H9 (cell line): ENCODE data around the gene TMEM14B. TPM values are rescaled to one million over a fixed set of nuclear protein-coding genes. Genes with fewer than 3 reads are reported as not detected.

Experiments used
- DNase-seq: peaks from one replicate; pipeline ENCODE4 v3.0.0-alpha.2; 2017
- H2AFZ ChIP-seq: one replicate; pipeline ENCODE4 v1.6.1; 2013; ENCODE audit warnings: mild to moderate bottlenecking, low read length, control low read depth, moderate library complexity
- H2AK5ac ChIP-seq: 2 replicates; pipeline ENCODE4 v1.6.1; 2013; ENCODE audit warnings: low read length, control low read depth, mixed read lengths; ENCODE audit not compliant: insufficient read length
- H2BK120ac ChIP-seq: one replicate; pipeline ENCODE4 v1.6.1; 2013; ENCODE audit warnings: low read depth, mild to moderate bottlenecking, low read length, control low read depth, inconsistent platforms; ENCODE audit not compliant: poor library complexity, severe bottlenecking
- H2BK12ac ChIP-seq: 2 replicates; pipeline ENCODE4 v1.6.1; 2013; ENCODE audit warnings: low read length, control low read depth, mixed read lengths, low read depth; ENCODE audit not compliant: insufficient read length
- H2BK15ac ChIP-seq: 2 replicates; pipeline ENCODE4 v1.6.1; 2013; ENCODE audit warnings: low read depth, low read length, control low read depth
- H2BK20ac ChIP-seq: one replicate; pipeline ENCODE4 v1.6.1; 2013; ENCODE audit warnings: low read depth, mild to moderate bottlenecking, low read length, control low read depth, inconsistent platforms; ENCODE audit not compliant: poor library complexity, severe bottlenecking
- H2BK5ac ChIP-seq: 2 replicates; pipeline ENCODE4 v1.6.1; 2013; ENCODE audit warnings: low read length, control low read depth, mixed read lengths; ENCODE audit not compliant: insufficient read length
- H3K14ac ChIP-seq: 2 replicates; pipeline ENCODE4 v1.6.1; 2013; ENCODE audit warnings: low read length, control low read depth; ENCODE audit not compliant: insufficient read depth
- H3K18ac ChIP-seq: 2 replicates; pipeline ENCODE4 v1.6.1; 2013; ENCODE audit warnings: low read depth, mild to moderate bottlenecking, mixed read lengths, low read length, control low read depth; ENCODE audit not compliant: insufficient read length
- H3K23ac ChIP-seq: 2 replicates; pipeline ENCODE4 v1.6.1; 2013; ENCODE audit warnings: low read length, control low read depth, mixed read lengths, low read depth; ENCODE audit not compliant: insufficient read length
- H3K23me2 ChIP-seq: 2 replicates; pipeline ENCODE4 v1.6.1; 2013; ENCODE audit warnings: low read depth, mild to moderate bottlenecking, mixed read lengths, low read length, control low read depth; ENCODE audit not compliant: insufficient read length, poor library complexity, severe bottlenecking
- H3K27ac ChIP-seq: 2 replicates; pipeline ENCODE4 v1.5.1; 2013; ENCODE audit warnings: low read length, control low read depth, mixed read lengths, low read depth; ENCODE audit not compliant: insufficient read length
- H3K27me3 ChIP-seq: 2 replicates; pipeline ENCODE4 v1.6.1; 2013; ENCODE audit warnings: low read length, control low read depth, inconsistent platforms; ENCODE audit not compliant: insufficient read depth
- H3K4ac ChIP-seq: 2 replicates; pipeline ENCODE4 v1.6.1; 2013; ENCODE audit warnings: low read depth, mild to moderate bottlenecking, control low read depth, inconsistent platforms, low read length, moderate library complexity
- H3K4me1 ChIP-seq: 2 replicates; pipeline ENCODE4 v1.6.1; 2013; ENCODE audit warnings: low read length, control low read depth, inconsistent platforms; ENCODE audit not compliant: insufficient read depth
- H3K4me2 ChIP-seq: 2 replicates; pipeline ENCODE4 v1.6.1; 2013; ENCODE audit warnings: low read length, control low read depth, mixed read lengths; ENCODE audit not compliant: insufficient read length, insufficient read depth
- H3K56ac ChIP-seq: 2 replicates; pipeline ENCODE4 v1.6.1; 2013; ENCODE audit warnings: low read depth, mild to moderate bottlenecking, mixed read lengths, low read length, control low read depth; ENCODE audit not compliant: insufficient read length
- H3K79me1 ChIP-seq: 2 replicates; pipeline ENCODE4 v1.6.1; 2013; ENCODE audit warnings: low read depth, mild to moderate bottlenecking, moderate library complexity, low read length, control low read depth, inconsistent platforms; ENCODE audit not compliant: insufficient read depth, poor library complexity, severe bottlenecking
- H3K79me2 ChIP-seq: 2 replicates; pipeline ENCODE4 v1.6.1; 2013; ENCODE audit warnings: low read length, control low read depth, inconsistent platforms; ENCODE audit not compliant: insufficient read depth
- H3K9ac ChIP-seq: 2 replicates; pipeline ENCODE4 v1.6.1; 2013; ENCODE audit warnings: low read length, control low read depth, mixed read lengths; ENCODE audit not compliant: insufficient read length; ENCODE audit errors: extremely low read depth
- H3K9me3 ChIP-seq: one replicate; pipeline ENCODE4 v1.6.1; 2013; ENCODE audit warnings: low read depth, low read length, inconsistent platforms; ENCODE audit not compliant: control insufficient read depth
- H3T11ph ChIP-seq: one replicate; pipeline ENCODE4 v1.6.1; 2013; ENCODE audit warnings: mild to moderate bottlenecking, low read length, control low read depth, inconsistent platforms
- H4K20me1 ChIP-seq: one replicate; pipeline ENCODE4 v1.6.1; 2013; ENCODE audit not compliant: control insufficient read depth, insufficient read length, insufficient read depth
- H4K5ac ChIP-seq: 2 replicates; pipeline ENCODE4 v1.6.1; 2013; ENCODE audit warnings: low read depth, mild to moderate bottlenecking, mixed read lengths, low read length, control low read depth; ENCODE audit not compliant: insufficient read length
- H4K8ac ChIP-seq: replicated peaks from 2 replicates; pipeline ENCODE4 v1.6.1; 2013; ENCODE audit warnings: low read length, control low read depth, mixed read lengths, low read depth; ENCODE audit not compliant: insufficient read length
- H4K91ac ChIP-seq: 2 replicates; pipeline ENCODE4 v1.6.1; 2013; ENCODE audit warnings: low read depth, mild to moderate bottlenecking, moderate library complexity, mixed read lengths, low read length, control low read depth; ENCODE audit not compliant: insufficient read length
- H3K27ac Mint-ChIP-seq, 3 experiments: 2 replicates in 2 of 3; 3 replicates in 1 of 3; pipeline ENCODE4 v1.8.0; 2020 to 2021; ENCODE audit warnings: mixed read lengths in 3 of 3, mild to moderate bottlenecking in 1 of 3, moderate library complexity in 1 of 3
- H3K27me3 Mint-ChIP-seq: 2 replicates; pipeline ENCODE4 v1.8.0; 2021; ENCODE audit warnings: low read depth, mild to moderate bottlenecking, moderate library complexity, mixed read lengths
- H3K36me3 Mint-ChIP-seq, 3 experiments: 2 replicates in 2 of 3; 3 replicates in 1 of 3; pipeline ENCODE4 v1.8.0; 2020 to 2021; ENCODE audit warnings: low read depth in 3 of 3, mixed read lengths in 3 of 3; ENCODE audit not compliant: insufficient read depth in 1 of 3
- H3K4me1 Mint-ChIP-seq, 2 experiments: 2 replicates each; pipeline ENCODE4 v1.8.0; 2020; ENCODE audit warnings: mixed read lengths in 2 of 2
- H3K4me3 Mint-ChIP-seq, 2 experiments: 2 replicates in 1 of 2; 3 replicates in 1 of 2; pipeline ENCODE4 v1.8.0; 2020 to 2021; ENCODE audit warnings: mild to moderate bottlenecking in 2 of 2, mixed read lengths in 2 of 2, moderate library complexity in 1 of 2
- H3K9me3 Mint-ChIP-seq, 2 experiments: 2 replicates in 1 of 2; 3 replicates in 1 of 2; pipeline ENCODE4 v1.8.0; 2020; ENCODE audit warnings: mild to moderate bottlenecking in 2 of 2, mixed read lengths in 2 of 2, moderate library complexity in 1 of 2
- WGBS: extraction: QIAGEN DNeasy Blood & Tissue Kit; methylation state at CpG from one replicate; pipeline ENCODE4 v1.1.7; 2013; ENCODE audit warnings: missing lambda C conversion rate, low lambda C conversion rate, mixed read lengths; ENCODE audit not compliant: insufficient read length; ENCODE audit errors: extremely low coverage; 5-methylcytosine and 5-hydroxymethylcytosine counted together
- total RNA-seq: library from RNA; stranded (reverse); gene quantifications from 2 replicates; pipeline ENCODE4 v1.2.1, GENCODE V29; 2021
- TF ChIP-seq, protein P1 (sequence below): fragments of 200-600 bp; sonication (generic); conservative IDR thresholded peaks from 3 replicates; pipeline ENCODE4 v1.8.0; 2021; ENCODE audit warnings: antibody characterized with exemption, mild to moderate bottlenecking

TMEM14B gene
- total RNA-seq, 1 experiment from 2014 or later: 107 TPM

DNA sequence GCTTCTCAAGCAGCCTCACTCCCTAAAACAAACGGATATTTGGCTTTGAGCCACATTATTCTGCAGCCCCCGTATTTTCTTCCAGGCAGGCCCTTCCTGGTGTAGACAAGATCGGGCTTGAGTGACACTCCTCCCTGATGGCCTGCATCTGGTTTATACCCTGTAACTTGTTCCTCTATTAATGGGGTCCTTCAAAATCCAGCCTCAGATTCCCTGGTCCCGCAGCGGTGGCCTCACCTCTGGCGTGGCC, 25.1 kb upstream of the TMEM14B start:
- no peaks in the 10 kb centered on the region for H3K9me3 ChIP-seq
- H3K23ac ChIP-seq: no peak overlapping the region
- H4K5ac ChIP-seq: no peak overlapping the region
- H4K20me1 ChIP-seq: no peaks in the 10 kb centered on the region
- Mint-ChIP-seq H3K9me3 (peaks cover 3 to 7% of the 10 kb centered on the region in 2 experiments; a peak in 3 of 5 replicates), H3K27me3 (no peaks in the 10 kb centered on the region; the same call in 1 of the 2 replicates), H3K4me3 (peak overlapping the region; percentile 90 to 96), H3K4me1 (peaks cover 19 to 23% of the 10 kb centered on the region in 2 experiments), H3K27ac (peak overlapping the region; percentile 96 to 99 (median 98)), H3K36me3 (peaks cover 10 to 38% (median 37%) of the 10 kb centered on the region in 3 experiments)
- no peak overlapping the region for H3T11ph ChIP-seq
- peak overlapping the region; percentile 39 for H3K4me2 ChIP-seq
- peak overlapping the region; percentile 11 for H3K9ac ChIP-seq
- H3K23me2 ChIP-seq: peaks cover 9% of the 10 kb centered on the region
- peak overlapping the region; percentile 2; the same call in 1 of the 2 replicates for H3K14ac ChIP-seq
- H2BK12ac ChIP-seq: no peak overlapping the region
- no CpG with 5 or more reads among the region's 6 CpGs for WGBS
- H2AK5ac ChIP-seq: no peak overlapping the region
- no peaks in the 10 kb centered on the region for H3K79me2 ChIP-seq
- H3K27ac ChIP-seq: peak overlapping the region; percentile 11
- H3K18ac ChIP-seq: peak overlapping the region; percentile 6
- H3K79me1 ChIP-seq: no peaks in the 10 kb centered on the region
- H2AFZ ChIP-seq: no peak overlapping the region
- TF ChIP-seq, protein P1, sequence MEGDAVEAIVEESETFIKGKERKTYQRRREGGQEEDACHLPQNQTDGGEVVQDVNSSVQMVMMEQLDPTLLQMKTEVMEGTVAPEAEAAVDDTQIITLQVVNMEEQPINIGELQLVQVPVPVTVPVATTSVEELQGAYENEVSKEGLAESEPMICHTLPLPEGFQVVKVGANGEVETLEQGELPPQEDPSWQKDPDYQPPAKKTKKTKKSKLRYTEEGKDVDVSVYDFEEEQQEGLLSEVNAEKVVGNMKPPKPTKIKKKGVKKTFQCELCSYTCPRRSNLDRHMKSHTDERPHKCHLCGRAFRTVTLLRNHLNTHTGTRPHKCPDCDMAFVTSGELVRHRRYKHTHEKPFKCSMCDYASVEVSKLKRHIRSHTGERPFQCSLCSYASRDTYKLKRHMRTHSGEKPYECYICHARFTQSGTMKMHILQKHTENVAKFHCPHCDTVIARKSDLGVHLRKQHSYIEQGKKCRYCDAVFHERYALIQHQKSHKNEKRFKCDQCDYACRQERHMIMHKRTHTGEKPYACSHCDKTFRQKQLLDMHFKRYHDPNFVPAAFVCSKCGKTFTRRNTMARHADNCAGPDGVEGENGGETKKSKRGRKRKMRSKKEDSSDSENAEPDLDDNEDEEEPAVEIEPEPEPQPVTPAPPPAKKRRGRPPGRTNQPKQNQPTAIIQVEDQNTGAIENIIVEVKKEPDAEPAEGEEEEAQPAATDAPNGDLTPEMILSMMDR: no peak
- 0 out of 2 replicates have a peak, but pooled peaks cover 2% of the 10 kb centered on the region for H3K4me1 ChIP-seq
- no peak overlapping the region for H3K56ac ChIP-seq
- H2BK15ac ChIP-seq: no peak overlapping the region
- H4K91ac ChIP-seq: no peak overlapping the region
- no peak overlapping the region for H4K8ac ChIP-seq
- no peak overlapping the region for H3K4ac ChIP-seq
- H3K27me3 ChIP-seq: no peaks in the 10 kb centered on the region
- no peak overlapping the region for H2BK5ac ChIP-seq
- no peak for DNase-seq
- H2BK20ac ChIP-seq: no peak overlapping the region
- no peak overlapping the region for H2BK120ac ChIP-seq
